Gastroesophageal sphincter (tissue), 4 donors: Measurements from ENCODE around the gene GAPVD1. TPM values are rescaled to one million over a fixed set of nuclear protein-coding genes. Genes with fewer than 3 reads are reported as not detected.

Source experiments
- ATAC-seq: fragments of 150-250 bp; one replicate; pipeline ENCODE4 v1.9.1; 2016; ENCODE audit warnings: mild to moderate bottlenecking, moderate library complexity
- H3K27ac ChIP-seq, 4 donors: fragments of 200-600 bp; sonication (generic) in 3 of 4; 1 replicate in 3 of 4; 2 replicates in 1 of 4; pipeline ENCODE4 v1.5.1; 2016 to 2019
- H3K27me3 ChIP-seq: fragments of 200-600 bp; sonication (generic); one replicate; pipeline ENCODE4 v1.5.1; 2019
- H3K36me3 ChIP-seq, 2 donors: fragments of 200-600 bp; sonication (generic); one replicate each; pipeline ENCODE4 v1.5.1; 2019; ENCODE audit warnings: control low read depth in 1 of 2
- H3K4me1 ChIP-seq, 3 donors: fragments of 200-600 bp; sonication (generic); 1 replicate in 2 of 3; 2 replicates in 1 of 3; pipeline ENCODE4 v1.5.1; 2016 to 2019; ENCODE audit warnings: control low read depth in 2 of 3
- H3K4me3 ChIP-seq, 2 donors: fragments of 200-600 bp; sonication (generic); one replicate each; pipeline ENCODE4 v1.5.1; 2019; ENCODE audit warnings: mild to moderate bottlenecking in 1 of 2, moderate library complexity in 1 of 2
- H3K9me3 ChIP-seq, 3 donors: fragments of 200-600 bp; sonication (generic); one replicate each; pipeline ENCODE4 v1.5.1; 2017 to 2019; ENCODE audit warnings: control low read depth in 2 of 3
- EP300 ChIP-seq: sonication (generic); formaldehyde crosslinking; IDR thresholded peaks from one replicate; pipeline ENCODE4 v1.6.1; 2017; ENCODE audit warnings: antibody characterized with exemption, mild to moderate bottlenecking
- POLR2A ChIP-seq, 2 donors: fragments of 450-650 bp; IDR thresholded peaks; one replicate each; pipeline ENCODE4 v1.6.1; 2017; ENCODE audit warnings: antibody characterized with exemption in 2 of 2, mild to moderate bottlenecking in 2 of 2, moderate library complexity in 1 of 2
- POLR2AphosphoS5 ChIP-seq: sonication (generic); formaldehyde crosslinking; IDR thresholded peaks from one replicate; pipeline ENCODE4 v1.6.1; 2017; ENCODE audit warnings: antibody characterized with exemption
- WGBS, 2 donors: methylation state at CpG; one replicate each; pipeline ENCODE4 v1.1.5; 2018; ENCODE audit warnings: low coverage in 1 of 2; 5-methylcytosine and 5-hydroxymethylcytosine counted together
- total RNA-seq, 4 donors: library from RNA; depleted of rRNA; stranded (reverse); fragments of >200 nt; gene quantifications; one replicate each; pipeline ENCODE4 v1.1.0, GENCODE V29; 2016
- TF ChIP-seq, protein P1 (sequence below), 4 experiments: fragments of 200-600 bp in 2 of 4; fragments of 450-650 bp in 2 of 4; sonication (generic) in 1 of 4; IDR thresholded peaks; one replicate each; pipeline ENCODE4 v1.5.1; 2017 to 2019; ENCODE audit warnings: antibody characterized with exemption in 4 of 4, mild to moderate bottlenecking in 2 of 4, moderate library complexity in 2 of 4

Gene GAPVD1
- total RNA-seq, 4 donors from 2014 or later = 41.2 to 61.4 (median 48.6) TPM

DNA sequence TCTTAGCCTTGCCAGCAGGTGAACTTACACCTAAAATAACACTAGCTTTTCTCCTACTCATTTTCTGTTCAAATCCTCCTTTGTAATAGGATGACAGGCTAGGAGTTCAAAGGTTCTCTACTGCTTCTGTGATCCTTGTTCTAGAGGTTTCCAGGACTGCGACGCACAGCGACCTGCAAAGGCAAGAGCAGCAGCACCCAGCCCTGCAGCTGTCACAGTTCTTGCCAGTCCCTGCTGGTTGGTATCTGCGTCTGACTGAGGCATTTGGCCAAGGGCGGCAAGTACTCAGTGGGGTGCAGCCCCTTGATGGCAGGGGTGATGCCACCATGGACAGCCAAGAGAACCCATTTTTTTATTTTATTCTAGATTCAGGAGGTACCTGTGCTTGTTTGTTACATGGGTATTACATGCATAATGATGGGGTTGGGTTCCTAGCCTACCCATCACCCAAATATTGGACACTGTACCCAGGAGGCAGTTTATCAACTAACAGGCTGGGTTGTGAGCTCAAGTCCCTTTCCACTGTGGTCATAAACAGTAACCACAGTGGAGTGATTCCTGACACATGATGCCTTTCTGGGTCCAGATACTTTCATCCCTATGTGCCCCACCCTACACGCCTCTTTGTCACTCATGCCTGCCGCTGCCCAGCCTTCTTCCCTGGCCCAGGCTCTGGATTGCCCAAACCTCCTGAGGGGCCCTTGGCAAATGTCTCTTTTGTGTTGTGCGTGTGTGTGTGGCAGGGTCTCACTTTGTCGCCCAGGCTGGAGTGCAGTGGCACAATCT lies 111.0 kb downstream of the GAPVD1 start:
- Histone ChIP-seq H3K27me3 (peaks cover 15% of the 10 kb centered on the region), H3K9me3 (no peaks in the 10 kb centered on the region), H3K27ac (no peak overlapping the region), H3K4me3 (no peak overlapping the region), H3K36me3 (no peaks in the 10 kb centered on the region), H3K4me1 (peaks cover 0 to 13% (median 5%) of the 10 kb centered on the region in 3 donors)
- ATAC-seq = no peak
- WGBS, 2 donors = 81% methylated on average over 8 of the region's 9 CpGs; no CpG with 5 or more reads in 1 of the 2 donors
- TF ChIP-seq, protein P1, sequence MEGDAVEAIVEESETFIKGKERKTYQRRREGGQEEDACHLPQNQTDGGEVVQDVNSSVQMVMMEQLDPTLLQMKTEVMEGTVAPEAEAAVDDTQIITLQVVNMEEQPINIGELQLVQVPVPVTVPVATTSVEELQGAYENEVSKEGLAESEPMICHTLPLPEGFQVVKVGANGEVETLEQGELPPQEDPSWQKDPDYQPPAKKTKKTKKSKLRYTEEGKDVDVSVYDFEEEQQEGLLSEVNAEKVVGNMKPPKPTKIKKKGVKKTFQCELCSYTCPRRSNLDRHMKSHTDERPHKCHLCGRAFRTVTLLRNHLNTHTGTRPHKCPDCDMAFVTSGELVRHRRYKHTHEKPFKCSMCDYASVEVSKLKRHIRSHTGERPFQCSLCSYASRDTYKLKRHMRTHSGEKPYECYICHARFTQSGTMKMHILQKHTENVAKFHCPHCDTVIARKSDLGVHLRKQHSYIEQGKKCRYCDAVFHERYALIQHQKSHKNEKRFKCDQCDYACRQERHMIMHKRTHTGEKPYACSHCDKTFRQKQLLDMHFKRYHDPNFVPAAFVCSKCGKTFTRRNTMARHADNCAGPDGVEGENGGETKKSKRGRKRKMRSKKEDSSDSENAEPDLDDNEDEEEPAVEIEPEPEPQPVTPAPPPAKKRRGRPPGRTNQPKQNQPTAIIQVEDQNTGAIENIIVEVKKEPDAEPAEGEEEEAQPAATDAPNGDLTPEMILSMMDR (IDR thresholded peaks at IDR 0.05) = no peak
- TF ChIP-seq POLR2A (IDR thresholded peaks at IDR 0.05) (no peak), EP300 (no peak), POLR2AphosphoS5 (no peak)

DNA sequence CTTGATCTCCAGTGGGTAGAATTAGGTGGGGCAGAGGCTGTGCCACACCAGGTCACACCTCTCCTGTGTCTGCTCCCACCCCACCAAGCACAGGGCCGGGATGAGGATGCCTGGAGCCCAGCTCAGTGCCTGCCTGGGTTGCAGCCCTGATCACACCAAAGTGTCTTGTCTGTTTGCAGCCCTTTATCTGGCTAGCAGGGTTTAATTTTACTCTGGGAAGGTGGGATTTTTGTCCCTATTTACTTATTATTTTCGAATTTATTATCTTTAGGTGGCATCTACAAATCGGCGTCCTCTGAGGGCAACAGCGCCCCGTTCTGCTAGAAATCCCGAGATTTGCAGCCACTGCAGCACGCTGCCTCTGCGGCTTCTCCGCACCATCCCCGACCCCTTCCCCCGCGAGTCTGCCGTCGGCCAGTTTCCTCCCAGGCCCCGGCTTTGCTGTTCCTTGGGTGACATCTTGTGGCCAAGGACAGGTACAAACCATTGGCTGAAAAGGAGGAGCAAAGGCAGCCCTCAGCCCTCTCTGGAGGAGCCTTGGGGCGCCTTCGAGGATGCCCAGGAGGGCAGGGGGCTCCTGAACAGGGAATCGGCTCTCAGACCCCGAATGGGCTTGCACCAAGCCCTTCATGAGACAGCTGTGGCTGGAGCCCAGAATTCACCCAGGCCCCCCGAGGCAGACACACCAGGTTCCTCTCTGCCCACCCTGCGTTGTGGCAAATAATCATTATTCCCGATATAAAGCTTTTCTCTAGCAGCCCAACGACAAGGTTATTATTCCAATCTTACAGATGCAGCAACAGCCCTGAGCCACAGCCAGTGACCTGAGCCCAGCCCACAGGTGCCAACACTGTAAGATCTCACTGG lies 113.0 kb downstream of the GAPVD1 start:
- Histone ChIP-seq H3K4me3 (peak overlapping the region in 1 of 2 donors; percentile 34), H3K27ac (no peak overlapping the region), H3K4me1 (peaks cover 0 to 13% (median 5%) of the 10 kb centered on the region in 3 donors), H3K9me3 (no peaks in the 10 kb centered on the region), H3K27me3 (peaks cover 20% of the 10 kb centered on the region), H3K36me3 (no peaks in the 10 kb centered on the region)
- 6 to 40% methylated on average over 2 to 7 of the region's 24 CpGs for WGBS, 2 donors
- ATAC-seq = peak; percentile 82
- TF ChIP-seq, protein P1 (IDR thresholded peaks at IDR 0.05) = peak in 3 of 4 experiments; percentile 75 to 82 (median 81)
- TF ChIP-seq POLR2AphosphoS5 = no peak

DNA sequence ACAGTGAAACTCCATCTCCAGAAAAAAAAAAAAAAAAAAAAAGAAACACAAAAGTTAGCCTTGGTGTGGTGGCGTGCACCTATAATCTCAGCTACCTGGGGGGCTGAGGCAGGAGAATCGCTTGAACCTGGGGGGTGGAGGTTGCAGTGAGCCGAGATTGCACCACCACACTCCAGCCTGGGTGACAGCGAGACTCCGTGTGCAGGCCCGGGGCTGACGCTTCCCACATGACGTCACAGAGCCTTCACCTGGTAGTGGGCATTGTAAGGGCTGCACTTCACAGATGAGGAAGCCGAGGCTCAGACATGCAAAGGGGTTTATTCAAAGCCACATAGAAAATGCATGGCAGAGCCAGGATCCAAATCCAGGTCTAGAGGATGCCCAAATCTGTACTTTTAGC lies 114.2 kb downstream of the GAPVD1 start:
- H3K27me3 ChIP-seq = peaks cover 20% of the 10 kb centered on the region
- H3K4me3 ChIP-seq = no peak overlapping the region
- no peaks in the 10 kb centered on the region for H3K9me3 ChIP-seq
- 68% methylated on average over 3 of the region's 9 CpGs; no CpG with 5 or more reads in 1 of the 2 donors for WGBS, 2 donors
- no peak overlapping the region for H3K27ac ChIP-seq
- TF ChIP-seq, protein P1 (IDR thresholded peaks at IDR 0.05) = no peak
- TF ChIP-seq EP300 = no peak
- TF ChIP-seq POLR2A (IDR thresholded peaks at IDR 0.05) = no peak
- H3K4me1 ChIP-seq = peaks cover 0 to 13% (median 5%) of the 10 kb centered on the region in 3 donors
- no peaks in the 10 kb centered on the region for H3K36me3 ChIP-seq
- no peak for ATAC-seq

DNA sequence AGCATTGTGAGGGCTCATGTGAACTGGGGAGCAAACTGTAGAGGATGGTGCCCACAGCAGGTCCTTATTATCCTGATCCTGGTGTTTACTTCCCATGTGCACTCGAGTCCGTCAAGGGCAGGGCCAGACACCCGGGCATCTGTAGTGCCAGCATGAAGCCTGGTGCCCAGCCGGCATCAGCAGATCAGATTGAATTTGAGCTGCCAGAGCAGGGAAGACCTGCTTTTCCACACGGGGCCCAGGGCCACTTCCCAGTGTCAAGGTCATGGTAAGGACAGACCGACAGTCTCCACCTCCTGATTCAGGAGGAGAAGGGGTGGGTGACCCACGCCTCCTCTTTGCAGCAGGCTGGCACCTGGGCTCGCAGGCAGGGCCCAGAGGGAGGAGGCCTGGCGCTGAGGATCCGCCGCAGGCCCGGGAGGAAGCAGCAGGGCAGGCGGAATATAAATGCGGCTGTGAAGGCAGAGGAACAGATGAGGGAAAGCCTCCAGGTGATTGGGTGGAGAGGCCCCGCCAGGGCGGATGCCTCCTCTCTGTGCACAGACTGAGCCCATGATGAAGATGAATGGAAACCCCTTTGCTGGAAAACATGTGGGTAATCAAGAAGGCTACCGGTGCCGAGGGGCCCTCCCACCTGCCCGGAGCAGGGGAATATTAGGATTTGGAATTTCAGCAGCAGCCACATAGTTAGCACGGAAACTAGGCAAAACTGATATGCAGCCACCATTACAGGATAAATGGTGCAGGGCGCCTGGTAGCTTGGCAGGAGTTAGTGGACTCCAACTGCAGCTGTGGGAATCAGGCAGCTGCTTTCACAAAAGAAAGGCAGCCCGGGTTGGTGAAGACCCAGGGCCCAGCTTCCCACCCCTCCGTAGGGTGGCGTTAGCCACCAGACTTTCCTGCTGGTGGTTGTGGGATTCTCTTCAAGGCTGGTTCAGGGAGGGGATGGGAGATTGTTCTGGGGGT lies 114.9 kb downstream of the GAPVD1 start:
- ATAC-seq = no peak
- H3K36me3 ChIP-seq = no peaks in the 10 kb centered on the region
- H3K9me3 ChIP-seq = no peaks in the 10 kb centered on the region
- H3K27me3 ChIP-seq = peaks cover 20% of the 10 kb centered on the region
- H3K27ac ChIP-seq = no peak overlapping the region
- H3K4me3 ChIP-seq = no peak overlapping the region
- WGBS, 2 donors = 63 to 70% methylated on average over 4 to 8 of the region's 24 CpGs
- TF ChIP-seq, protein P1 (IDR thresholded peaks at IDR 0.05) = no peak
- TF ChIP-seq POLR2AphosphoS5 = no peak
- no peak for TF ChIP-seq EP300
- TF ChIP-seq POLR2A (IDR thresholded peaks at IDR 0.05) = no peak
- peaks cover 0 to 13% (median 5%) of the 10 kb centered on the region in 3 donors for H3K4me1 ChIP-seq
